ENCODE results near the gene DTHD1.

DTHD1 gene

DNA sequence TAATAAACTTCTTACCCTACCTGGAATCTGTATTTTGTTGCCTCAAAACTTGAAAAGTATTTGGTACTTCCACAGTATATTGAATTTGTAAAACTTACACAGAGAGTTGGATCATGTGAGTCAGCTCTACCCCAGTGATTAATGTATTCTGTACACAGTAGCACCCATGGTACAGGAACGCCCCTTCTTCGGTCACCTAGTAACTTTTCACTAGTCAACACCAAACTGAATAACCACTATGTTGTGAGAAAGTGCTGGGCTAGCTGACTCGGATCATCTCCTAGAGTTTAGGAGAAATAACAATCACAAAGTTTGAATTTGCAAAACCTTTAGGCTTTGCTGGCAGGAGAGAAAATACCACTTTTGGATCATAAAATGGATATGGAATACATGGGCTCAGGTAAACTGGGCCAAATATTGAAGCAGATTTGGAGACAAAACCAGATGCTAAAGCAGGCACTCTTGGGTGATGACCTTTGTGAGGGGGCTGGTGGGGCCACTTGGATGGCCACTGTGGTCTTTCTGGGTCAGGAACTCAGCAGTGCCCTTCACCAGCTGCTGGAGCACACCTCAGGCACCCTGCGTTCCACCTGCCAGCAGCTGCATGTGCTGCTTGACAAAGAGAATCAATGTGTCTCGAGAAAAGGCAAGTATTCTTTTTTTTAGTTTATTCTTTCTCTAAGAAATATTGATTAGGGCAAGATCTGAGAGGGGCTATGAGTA is at the start of gene DTHD1:
Gene DTHD1, plus strand, starts transcription at position 233 of the 723 bp plus-strand sequence. Its CDS starts 143 bp downstream, at position 376.
- DNase-seq, result no peak

DNA sequence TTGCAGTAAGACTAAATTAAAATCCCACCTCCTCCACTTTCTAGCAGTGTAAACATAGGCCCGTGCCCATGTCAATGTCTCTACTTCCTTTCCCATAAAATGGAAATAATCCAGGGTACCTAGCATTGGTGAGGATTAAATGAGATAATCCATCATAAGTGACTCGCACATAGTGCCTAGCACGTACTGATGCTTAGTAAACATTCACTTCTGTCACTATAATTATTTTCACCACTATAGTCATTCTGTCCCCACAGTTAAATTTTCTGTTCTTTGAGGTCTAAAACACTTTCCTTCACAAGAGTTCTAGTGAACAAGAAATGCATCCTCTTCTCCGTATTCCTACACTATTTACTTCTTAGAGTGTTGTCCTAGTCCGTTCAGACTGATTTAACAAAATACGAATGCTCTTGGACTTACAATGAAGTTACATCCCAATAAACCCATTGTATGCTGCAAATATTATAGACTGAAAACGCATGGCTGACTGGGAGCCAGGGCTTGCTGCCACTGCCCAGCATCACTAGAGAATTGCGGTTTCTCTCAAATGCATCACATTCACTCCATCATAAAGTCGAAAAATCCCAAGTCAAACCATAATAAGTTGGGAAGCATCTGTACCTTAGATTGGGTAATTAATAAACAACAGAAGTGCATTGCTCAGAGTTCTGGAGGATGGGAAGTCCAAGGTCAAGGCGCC is 47.7 kb upstream of the DTHD1 start:
- DNase-seq, result no peak

DNA sequence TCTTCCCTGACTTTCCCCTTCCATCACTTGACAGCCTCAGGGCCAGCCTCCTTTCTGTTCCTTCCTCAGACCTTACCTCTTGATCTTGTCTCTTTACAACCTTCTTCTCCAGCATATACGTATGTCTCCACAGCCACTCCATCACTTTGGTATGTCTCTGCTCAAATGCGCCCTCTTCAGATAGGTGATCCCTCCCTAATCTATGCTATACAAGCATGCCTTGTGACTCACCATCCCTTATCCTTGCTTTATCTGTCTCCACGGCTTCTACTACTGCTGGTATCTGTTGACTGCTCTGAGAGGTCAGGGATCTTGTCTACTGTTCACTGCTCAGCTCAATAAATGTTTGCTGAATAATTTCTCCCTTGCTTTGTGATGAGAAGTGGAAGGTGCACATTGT is 46.1 kb upstream of the DTHD1 start:
- DNase-seq, result no peak

DNA sequence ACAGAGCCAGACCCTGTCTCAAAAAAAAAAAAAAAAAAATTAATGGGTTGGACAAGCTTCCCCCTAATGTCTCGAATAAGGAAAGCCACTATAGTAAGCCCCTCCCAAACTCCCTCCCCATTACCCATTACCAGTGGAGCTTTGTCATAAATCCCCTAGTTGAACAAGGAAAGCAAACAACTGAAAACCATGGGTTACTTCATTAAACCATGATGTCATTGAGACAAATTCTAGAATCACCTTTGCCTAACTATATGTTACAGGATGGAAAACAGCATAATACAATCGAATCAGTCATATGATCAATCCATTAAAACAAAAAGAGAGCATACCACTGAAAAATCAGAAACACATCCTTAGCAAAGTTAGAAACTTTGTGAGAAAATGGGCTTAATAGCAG is 45.3 kb upstream of the DTHD1 start:
- no peak for DNase-seq

DNA sequence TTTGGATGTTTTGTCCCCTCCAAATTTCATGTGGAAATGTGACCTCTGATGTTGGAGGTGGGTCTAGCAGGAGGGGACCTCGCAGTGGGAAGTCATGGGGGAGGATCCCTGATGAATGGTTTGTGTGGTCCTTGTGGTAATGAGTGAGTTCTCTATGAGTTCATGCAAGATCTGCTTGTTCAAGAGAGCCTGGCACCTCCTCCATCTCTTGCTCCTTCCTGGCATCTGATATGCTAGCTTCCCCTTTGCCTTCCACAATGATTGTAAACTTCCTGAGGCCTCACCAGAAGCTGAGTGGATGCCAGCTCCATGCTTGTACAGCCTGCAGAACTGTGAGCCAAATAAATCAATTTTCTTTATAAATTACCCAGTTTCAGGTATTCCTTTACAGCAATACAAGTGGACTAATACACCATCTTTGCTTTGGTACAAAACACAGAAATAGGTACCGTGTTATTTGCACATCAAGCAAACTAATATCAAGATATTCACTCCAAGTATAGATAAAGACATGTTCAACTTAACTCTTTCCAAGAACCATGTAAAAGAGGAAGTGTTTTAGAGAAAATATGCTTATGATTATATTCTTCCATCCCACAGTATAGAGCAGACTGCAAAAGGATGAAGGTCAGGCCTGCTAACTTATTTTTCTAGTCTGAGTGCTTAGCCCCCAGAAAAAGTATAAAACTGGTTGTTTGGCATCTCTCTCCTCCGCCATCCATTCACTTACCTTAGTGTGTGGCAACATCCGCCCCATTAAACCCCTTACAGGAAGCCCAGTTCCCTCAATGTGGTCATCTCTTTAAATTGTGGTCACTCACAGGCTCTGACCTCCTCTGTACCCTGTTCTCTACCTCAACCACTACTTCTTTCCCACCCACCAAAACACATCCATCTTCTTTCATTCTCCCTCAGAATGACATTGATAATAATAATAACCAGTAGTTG is 43.8 kb upstream of the DTHD1 start:
- no peak for DNase-seq

DNA sequence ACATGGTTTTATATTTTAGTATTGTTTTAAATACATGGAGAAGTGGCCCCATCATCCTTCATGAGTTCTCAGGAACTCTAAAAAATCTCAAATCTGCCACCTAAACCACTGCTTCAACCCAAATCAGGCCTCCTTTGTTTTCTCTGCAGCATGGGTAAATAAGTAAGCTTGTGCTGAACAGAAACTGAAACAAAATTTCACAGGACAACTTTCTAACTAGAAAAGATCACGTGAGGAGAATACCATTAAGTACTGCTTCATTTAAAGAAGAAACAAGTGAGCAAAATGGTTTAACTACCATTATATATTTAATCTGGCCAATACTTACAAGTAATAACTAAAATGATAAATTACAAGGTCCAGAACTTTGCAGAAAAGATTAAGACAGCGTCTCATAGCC is 39.6 kb upstream of the DTHD1 start:
- DNase-seq, result no peak

DNA sequence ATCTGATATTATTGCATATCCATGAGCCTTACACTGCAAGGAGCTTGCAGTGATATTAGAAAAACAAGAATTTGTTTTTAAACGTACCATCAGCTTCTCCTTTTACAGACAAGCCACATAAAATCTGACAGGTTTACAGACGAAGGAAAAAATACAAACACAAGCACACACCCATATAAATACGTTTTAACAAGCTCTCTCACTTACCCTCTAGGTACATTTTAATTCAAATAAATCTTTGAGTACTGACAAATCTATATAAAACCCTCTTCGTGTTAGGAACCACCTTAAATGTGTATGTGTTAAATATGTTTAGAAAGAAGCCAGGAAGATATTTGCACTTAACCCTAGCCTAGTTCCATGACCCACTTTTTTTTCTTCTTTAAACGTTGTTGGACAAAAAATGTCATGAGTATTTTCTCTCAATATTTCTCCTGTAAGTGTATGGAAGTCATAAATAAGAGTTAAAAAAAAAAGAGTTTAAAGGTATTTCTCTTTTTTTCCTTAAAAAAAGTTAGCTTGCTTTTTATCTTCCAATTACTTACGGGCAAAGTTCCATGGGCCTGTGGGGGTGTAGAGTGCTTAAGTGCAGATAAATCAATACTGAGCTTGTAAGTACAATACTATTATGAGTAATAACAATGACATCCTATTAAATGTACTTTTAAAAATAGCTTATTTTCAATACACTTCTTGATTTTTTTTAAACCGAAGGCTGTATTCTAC is 38.6 kb upstream of the DTHD1 start:
- no peak for DNase-seq

DNA sequence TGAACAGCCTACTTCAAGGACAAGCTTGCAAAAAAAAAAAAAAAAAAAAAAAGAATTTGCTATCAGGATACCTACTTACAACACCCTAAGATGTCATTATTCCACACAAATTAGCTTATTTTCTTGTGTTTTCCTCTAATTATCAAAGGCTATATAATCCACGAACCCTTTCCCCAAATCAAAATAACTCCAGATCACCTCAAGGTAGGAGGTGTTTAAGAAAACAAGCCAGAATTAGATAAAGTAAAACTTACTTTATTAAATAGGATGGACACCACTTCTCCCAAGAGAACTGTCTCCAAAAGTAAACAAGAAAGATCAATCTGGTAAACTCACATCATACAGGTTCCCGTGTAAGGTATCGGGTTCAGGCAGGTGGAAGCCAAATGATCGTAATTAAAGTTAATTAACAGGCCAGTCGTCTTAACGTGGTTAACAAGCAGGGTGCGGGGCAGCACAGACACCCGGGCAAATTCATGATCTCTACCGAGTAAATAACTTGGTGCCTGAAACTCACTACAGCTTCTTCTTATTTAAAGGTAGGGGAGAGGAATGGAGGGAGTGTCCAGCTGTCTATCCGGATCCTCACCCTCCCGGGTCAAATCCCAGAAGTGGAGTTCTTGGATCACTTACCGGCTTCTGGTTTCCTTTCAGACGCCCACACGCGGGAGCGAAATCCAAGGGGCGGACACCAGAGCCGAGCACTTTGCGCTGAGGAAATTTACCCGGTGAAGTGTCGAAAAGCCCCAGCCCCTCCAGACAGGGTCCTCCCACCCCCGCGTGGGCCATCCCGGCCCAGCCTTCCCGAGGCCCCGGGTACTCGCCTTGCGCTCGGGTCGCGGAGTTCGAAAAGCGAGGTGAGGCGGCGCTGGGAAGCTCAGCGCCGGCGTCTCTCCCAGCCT is 37.8 kb upstream of the DTHD1 start:
- no peak for DNase-seq

DNA sequence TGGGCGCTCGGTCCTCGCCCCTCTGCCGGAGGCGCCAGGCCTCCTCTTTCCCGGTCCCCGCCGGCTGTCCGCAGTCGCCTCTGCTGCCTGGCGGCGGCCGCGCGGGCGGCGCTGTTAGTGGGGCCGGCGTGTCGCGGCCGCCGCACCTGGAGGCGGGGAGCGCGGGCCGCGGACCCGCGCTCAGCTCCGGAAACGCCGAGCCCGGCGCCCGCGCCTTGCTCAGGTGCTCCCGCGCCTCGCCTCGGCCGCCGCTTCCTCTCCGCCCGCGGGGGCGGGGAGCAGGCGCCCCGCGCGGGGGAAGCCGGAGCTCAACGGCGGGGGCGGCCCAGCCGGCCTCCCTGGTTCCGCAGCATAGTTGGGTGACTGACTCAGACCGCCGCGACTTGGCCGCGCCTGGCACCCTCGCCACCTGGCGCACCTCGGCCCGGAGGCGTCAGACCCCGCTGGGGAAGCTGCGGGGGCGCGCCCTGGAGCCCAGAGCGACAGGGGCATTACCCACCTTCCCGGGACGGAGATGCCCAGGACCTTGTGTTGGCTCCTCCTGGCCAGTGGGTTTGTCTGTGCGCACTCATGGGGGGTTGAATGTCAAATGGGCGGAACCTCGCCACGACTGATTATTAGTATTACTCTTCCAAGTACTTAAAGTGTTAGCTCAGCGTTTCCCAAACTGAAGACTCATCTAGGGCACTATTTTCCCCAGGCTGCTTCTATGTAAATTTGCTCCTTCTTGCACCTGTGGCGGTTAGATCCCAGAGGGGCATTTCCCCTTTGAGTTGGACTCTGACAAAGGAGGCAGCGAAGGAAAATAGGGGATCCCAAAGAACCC is 36.9 kb upstream of the DTHD1 start, which contains the start of gene ARAP2:
Gene ARAP2, minus strand, starts transcription at position 258 of the 826 bp plus-strand sequence. CDS start 15,028 bp downstream, outside the sequence.
- DNase-seq, result no peak

DNA sequence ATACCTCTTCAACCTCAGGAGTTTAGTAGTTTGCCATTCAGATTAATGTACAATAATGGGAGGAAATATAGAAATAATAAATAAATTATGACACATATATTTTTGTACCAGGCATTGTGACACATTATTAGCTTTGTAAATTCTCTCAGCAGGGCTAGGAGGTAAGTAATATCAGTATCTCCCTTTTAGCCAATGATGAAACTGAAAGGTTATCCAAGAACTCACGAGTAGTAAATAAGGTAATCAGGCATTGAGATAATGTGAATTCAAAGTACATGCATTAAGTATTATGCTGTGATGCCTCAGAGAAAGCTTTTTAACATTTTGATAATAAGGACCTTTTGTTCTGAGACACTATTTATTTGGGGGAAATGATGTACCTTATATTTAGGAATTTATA is 31.8 kb upstream of the DTHD1 start:
- DNase-seq, result no peak

DNA sequence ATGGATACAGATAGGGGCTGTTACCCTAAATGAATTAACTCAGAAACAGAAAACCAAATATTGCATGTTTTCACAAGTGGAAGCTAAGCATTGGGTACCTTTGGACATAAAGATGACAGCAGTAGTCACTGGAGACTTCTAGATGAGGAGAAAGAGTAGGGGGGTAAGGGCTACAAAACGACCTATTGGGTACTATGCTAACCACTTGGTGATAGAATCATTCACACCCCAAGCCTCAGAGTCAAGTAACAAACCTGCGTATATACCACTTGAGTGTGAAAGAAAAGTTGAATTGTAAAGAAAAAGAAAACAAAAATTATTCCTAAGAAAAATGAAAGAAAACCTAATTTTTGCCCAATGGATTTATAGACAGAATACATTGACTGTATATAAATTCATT is 29.4 kb upstream of the DTHD1 start:
- DNase-seq, result no peak

DNA sequence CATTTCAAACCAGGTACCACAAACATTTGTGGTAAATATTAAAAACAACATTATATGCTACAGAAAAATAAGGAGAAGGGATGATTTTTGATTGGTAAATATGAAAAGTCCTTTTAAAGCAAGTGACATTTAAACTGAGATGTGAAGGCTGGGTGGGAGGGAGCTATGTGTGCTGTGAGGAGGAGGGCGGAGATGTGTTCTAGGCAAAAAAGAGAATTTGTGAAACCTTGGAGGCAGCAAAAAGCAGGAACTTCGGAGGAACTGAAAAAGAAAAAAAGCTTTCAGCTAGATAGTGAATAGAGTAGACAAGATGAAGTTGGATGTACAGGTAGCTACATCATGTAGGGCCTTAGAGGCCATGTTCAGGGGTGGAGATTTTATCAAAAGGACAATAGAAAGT is 27.0 kb upstream of the DTHD1 start:
- DNase-seq, result no peak

DNA sequence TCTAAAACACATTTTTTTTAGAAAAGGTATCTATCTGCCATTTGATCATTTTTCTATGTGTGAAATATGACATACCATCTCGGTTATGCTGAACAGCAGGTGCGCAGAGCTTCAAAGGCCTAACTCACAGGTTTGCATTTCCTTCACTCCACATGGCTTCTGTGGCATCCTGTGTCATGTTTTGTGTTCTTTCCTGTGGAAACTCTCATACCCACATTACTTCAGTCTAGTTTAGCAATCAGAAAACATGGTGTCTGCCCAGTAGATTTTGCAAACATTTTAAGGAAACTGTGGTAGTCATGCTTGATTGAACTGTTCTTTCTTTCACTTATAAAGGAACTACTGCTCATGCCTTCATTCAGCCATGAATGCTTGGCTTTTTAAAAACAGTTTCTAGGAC is 25.8 kb upstream of the DTHD1 start:
- DNase-seq, result no peak

DNA sequence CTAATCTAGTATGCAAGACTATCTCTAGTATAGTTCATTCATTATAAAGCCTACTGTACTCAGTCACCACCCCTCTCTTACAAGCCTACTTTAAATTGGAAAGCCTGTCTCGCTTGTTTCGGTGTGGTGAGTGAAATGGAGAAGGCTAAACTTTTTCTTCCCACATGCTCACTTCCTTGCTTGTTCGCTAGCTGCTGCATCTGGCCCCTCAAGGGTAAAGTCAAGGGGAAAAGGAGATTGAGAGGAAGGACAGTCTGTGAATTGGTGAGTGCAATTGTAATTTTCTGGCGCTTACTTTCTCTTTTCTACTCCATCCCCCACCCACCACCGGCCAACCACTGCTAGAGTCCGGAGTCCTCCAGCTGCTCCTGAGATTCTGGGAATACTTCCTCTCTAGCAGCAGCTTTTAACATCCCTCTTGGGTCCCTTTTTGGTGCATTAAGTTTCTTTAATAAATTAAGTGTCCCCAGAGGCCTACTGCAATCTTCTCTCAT is 25.0 kb upstream of the DTHD1 start:
- DNase-seq, result no peak

DNA sequence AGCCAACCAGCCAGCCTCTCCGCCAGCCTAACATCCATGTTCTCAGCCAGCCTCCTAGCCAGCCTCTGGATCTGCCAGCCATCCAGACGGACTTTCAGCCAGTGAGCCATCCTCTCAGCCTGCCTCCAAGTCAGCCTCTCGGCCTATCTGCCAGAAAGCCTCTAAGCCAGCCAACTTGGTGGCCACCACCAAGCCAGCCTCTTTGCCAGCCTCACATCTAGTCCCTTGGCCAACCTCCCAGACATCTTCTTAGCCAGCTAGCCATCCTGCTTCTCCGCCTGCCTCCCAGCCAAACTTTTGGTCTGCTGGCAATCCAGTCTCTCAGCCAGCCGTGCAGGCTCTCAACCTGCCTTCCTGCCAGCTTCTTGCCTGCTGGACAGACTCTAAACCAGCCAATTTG is 20.7 kb upstream of the DTHD1 start:
- no peak for DNase-seq

DNA sequence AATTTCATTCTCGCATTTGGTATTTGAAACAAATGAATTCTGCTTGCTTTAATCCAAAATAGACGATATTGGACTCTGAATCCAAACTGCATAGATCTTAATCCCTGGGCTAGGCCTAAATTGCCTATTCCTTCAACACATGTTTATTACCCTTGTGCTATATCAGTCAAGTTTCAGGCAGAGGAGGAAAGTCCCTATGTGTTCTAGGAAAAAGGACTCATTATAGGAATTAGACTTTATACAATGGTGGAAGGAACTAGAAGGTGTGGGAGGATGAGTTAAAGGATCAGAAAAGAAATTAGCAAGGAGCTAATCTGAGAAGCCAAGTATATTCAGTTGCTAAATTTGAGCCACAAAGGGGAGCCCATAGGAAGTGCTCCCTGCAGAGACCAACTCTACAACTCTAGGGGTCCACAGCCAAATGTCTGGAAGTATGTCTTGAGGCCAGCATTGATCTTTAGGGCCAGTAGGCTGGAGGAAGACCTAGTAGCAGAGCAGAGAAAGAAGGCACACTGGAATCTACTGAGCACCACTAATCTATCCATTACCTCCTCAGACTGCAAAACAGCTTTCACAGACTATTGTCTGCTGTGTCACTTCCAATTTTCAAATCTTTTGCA is 17.1 kb upstream of the DTHD1 start:
- DNase-seq, result no peak

DNA sequence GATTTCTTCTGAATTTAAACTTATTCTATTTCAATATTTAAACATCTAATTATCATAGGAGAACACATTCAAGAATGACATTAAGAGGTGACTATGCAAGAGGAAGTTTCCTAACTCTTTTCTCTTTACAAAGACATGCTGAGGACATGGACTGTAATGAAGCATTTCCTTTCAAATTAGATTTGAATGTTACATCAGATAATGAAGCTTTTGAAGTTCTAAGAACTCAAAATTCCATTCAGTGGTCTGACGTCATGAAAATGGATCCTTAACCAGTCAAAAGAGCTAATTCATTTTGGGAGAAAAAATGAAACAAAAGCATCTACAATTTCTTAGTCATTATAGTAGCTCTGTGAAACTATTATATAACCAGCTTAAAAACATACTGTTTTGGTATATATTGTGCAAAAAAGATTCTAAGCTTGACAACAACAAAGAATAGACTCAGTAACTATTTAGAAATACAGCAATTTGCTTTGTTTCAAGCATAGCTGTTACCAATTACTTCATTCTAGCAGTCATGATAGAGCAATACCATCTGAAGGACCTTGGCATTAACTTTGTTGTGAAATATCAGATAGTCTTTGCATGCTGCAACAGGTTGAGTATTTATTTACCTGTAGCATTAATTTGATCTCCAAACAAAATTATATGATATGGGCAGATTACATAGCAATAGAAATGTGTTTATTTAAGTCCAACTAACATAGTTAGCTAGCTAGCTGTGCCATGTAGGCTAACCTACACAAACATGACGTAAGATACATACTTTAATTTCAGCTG is 13.7 kb upstream of the DTHD1 start:
- no peak for DNase-seq

DNA sequence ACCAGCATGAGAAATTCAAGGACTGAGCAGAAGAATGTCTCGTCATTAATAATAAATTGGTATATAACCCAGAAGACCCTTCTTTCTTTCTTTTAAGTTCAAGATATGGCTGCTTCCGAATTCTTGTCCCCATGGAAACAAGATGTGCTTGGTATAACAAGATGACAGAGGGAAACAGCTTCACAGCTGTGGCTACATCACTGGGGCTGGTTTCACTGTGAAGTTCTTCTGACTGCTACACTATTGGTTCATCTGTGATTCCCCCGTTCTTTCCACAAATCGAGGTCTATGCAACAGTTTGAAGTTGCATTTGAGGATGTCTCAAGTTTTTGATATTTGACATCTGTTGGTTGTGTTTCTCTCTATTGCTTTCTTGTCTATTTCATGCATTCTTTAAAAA is 12.3 kb upstream of the DTHD1 start:
- no peak for DNase-seq

DNA sequence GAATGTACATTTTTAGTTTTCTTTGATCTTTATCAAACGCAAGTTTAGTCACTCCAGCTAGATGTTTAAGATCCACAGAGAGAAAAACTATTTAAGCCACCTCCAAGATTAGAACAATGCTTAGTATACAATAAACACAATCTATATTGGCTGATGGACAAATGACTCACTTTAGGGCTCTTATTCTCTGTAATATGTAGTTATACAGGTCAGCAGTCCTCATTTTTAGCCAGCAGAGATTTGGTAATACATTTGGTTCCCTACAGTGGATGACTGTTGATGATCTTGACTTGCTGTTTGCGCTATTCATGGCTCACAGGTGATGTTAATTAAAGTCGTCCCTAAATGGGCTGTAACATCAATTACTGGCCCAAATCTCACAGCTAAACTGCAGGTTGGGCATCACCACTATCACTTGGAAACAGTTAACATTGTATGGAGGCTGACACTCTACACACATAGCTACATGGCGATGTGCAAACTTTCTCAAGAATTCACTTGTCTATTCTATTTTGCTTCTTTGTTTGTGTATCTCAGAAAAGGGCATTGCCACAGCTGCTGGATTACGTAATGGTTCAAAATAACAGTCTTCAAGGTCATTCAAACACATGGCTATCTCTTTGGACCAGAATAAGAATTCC is 11.8 kb upstream of the DTHD1 start:
- DNase-seq, result no peak
